SJCRH30 (cell line): Measurements from ENCODE around the gene RECQL5. TPM values are rescaled to one million over a fixed set of nuclear protein-coding genes. Genes with fewer than 3 reads are reported as not detected.
"Not testable (repeated sequence)": the region's sequence is repeated elsewhere in the genome, so short reads cannot be mapped to it uniquely, and the experiment has no call there.

Source experiments
- DNase-seq, 2 experiments: peaks; one replicate each; pipeline ENCODE4 v3.0.0-alpha.2; 2015 to 2020
- H3K27ac ChIP-seq: fragments of 250-450 bp; sonication (Bioruptor Pico); 2 replicates; pipeline ENCODE4 v1.5.1; 2020; ENCODE audit warnings: mild to moderate bottlenecking, moderate library complexity
- H3K27me3 ChIP-seq: fragments of 250-450 bp; sonication (Bioruptor Pico); 2 replicates; pipeline ENCODE4 v1.5.1; 2020; ENCODE audit warnings: mild to moderate bottlenecking, moderate library complexity
- H3K36me3 ChIP-seq: fragments of 250-450 bp; sonication (Bioruptor Pico); 2 replicates; pipeline ENCODE4 v1.5.1; 2020; ENCODE audit warnings: mild to moderate bottlenecking, moderate library complexity
- H3K4me1 ChIP-seq: fragments of 250-450 bp; sonication (Bioruptor Pico); 2 replicates; pipeline ENCODE4 v1.5.1; 2020; ENCODE audit warnings: mild to moderate bottlenecking, moderate library complexity
- H3K4me3 ChIP-seq: fragments of 250-450 bp; sonication (Bioruptor Pico); 2 replicates; pipeline ENCODE4 v1.5.1; 2020; ENCODE audit warnings: mild to moderate bottlenecking, moderate library complexity
- H3K9me3 ChIP-seq: fragments of 250-450 bp; sonication (Bioruptor Pico); replicated peaks from 2 replicates; pipeline ENCODE4 v1.5.1; 2020; ENCODE audit warnings: mild to moderate bottlenecking, moderate library complexity
- total RNA-seq: library from RNA; depleted of rRNA; stranded (reverse); fragments of >200 nt; shearing (Covaris generic); gene quantifications from 2 replicates; pipeline ENCODE4 v1.2.3, GENCODE V29; 2014

The RECQL5 gene
- total RNA-seq, 1 experiment from 2014 or later = 28.1 TPM

GRCh38 chr17:75647061-75647460, 19.9 kb downstream of the RECQL5 start:
- no peak overlapping the region for H3K27ac ChIP-seq
- H3K36me3 ChIP-seq = peaks cover 12% of the 10 kb centered on the region
- no peaks in the 10 kb centered on the region for H3K27me3 ChIP-seq
- DNase-seq = no peak
- no peak overlapping the region for H3K4me3 ChIP-seq
- H3K9me3 ChIP-seq = no peaks in the 10 kb centered on the region
- H3K4me1 ChIP-seq = no peaks in the 10 kb centered on the region

DNA sequence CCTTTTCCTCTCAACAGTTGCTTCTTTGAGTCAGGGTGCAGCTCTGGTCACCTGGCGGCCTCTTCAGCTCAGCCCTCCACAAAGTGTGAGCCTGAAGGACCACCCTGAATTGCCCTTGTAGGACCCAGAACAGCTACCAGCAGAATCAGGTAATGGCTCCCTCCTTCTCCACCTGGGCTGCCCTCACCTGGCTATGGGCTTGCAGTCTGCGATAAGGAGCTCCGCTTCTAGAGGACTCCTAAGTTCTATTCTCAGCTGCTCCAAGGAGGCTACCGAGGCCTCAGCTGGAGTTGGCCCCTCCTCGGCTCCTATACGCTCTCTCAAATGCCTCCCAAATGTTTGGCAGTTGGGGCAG, 20.3 kb downstream of the RECQL5 start:
- H3K27ac ChIP-seq = no peak overlapping the region
- no peaks in the 10 kb centered on the region for H3K27me3 ChIP-seq
- no peaks in the 10 kb centered on the region for H3K9me3 ChIP-seq
- H3K4me1 ChIP-seq = no peaks in the 10 kb centered on the region
- no peak overlapping the region for H3K4me3 ChIP-seq
- H3K36me3 ChIP-seq = peaks cover 12% of the 10 kb centered on the region
- DNase-seq = no peak

GRCh38 chr17:75645889-75646637, 20.9 kb downstream of the RECQL5 start:
- Histone ChIP-seq H3K4me1 (no peaks in the 10 kb centered on the region), H3K4me3 (no peak overlapping the region), H3K9me3 (no peaks in the 10 kb centered on the region), H3K27ac (no peak overlapping the region), H3K27me3 (no peaks in the 10 kb centered on the region), H3K36me3 (peaks cover 10% of the 10 kb centered on the region)
- no peak for DNase-seq

- H3K4me1 ChIP-seq = no peaks in the 10 kb centered on the region
- H3K4me3 ChIP-seq = no peak overlapping the region
- H3K9me3 ChIP-seq = no peaks in the 10 kb centered on the region
- H3K27ac ChIP-seq = no peak overlapping the region
- H3K27me3 ChIP-seq = no peaks in the 10 kb centered on the region
- DNase-seq = no peak
- H3K36me3 ChIP-seq = peaks cover 6% of the 10 kb centered on the region
Observed at GRCh38 chr17:75645501-75645888, 21.5 kb downstream of the RECQL5 start.

GRCh38 chr17:75643643-75644017, 23.3 kb downstream of the RECQL5 start:
- Histone ChIP-seq H3K4me1 (no peaks in the 10 kb centered on the region), H3K36me3 (peaks cover 2% of the 10 kb centered on the region; the same call in 1 of the 2 replicates), H3K27ac (no peak overlapping the region), H3K9me3 (no peaks in the 10 kb centered on the region), H3K27me3 (no peaks in the 10 kb centered on the region), H3K4me3 (no peak overlapping the region)
- DNase-seq = no peak

DNA sequence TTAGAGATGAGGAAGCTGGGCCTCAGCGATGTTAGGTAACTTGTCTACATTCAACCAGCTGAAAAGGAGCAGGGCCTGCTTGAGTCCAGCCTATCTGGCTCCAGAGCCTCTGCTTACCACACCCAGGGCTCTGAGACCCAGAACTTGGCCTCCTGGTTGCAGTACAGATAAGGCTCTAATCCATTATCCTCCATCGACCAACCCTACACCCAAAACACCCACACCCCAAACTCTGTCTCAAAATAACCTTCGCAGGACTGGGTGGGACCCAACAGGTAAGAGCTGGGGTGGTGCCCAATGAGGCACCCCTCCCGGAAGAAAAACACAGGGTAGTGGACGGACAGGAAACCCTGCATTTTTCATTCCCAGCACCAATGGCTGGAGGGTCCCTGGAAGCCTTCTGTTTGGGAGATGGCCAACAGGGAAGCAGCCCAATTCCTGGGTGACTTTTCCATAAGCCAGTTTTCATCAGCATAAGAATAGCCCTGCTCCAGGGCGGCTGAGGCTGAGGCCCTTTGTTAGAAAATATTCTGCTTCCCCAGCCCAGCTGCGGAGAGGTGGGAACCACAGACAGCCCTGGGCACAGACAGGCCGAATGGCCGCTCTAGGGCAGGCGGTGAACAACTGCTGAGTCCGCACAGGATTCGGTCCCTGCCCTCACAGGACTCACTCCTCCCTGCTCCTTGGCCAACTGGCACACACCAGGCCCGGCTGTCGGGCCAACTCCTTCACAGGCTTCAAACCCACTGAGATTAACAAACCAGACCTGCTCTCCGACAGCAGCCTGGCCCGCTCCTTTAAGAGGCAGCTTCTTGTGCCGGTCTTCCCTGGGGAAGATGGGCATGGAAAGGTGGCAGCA, 23.9 kb downstream of the RECQL5 start:
- no peaks in the 10 kb centered on the region for H3K9me3 ChIP-seq
- no peak overlapping the region for H3K27ac ChIP-seq
- DNase-seq = no peak
- H3K36me3 ChIP-seq = peaks cover under 1% of the 10 kb centered on the region; the same call in 1 of the 2 replicates
- no peaks in the 10 kb centered on the region for H3K4me1 ChIP-seq
- no peaks in the 10 kb centered on the region for H3K27me3 ChIP-seq
- no peak overlapping the region for H3K4me3 ChIP-seq

DNA sequence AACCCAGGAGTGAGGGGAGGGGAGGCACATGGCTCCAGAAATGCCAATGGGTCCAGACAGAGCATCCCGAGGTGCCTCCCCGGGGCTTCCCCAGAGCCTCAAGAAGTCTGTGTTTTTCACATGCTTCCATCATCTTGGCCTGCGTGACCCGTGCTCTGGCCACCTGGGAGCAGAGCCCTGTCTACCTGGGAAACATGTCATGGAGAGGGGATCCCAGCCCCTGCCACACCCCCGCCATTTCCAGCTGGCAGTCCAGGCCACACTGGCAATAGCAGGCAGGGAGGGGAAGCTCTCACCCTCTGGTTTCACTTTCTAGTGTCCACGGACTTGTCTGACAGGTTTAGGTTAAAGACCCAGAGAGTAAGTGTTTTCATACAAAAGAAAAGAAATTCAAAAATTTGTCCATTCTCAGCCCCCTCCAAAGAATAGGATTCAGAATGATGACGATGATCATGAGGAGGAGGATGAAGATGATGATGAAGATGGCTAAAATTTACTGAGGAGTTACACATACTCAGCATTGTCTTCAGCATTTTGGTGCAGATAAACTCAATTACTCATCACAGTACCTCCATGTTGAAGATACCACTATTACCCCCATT, 24.7 kb downstream of the RECQL5 start:
- H3K36me3 ChIP-seq = no peaks in the 10 kb centered on the region
- no peaks in the 10 kb centered on the region for H3K9me3 ChIP-seq
- no peak for DNase-seq
- no peak overlapping the region for H3K4me3 ChIP-seq
- no peaks in the 10 kb centered on the region for H3K4me1 ChIP-seq
- no peaks in the 10 kb centered on the region for H3K27me3 ChIP-seq
- H3K27ac ChIP-seq = no peak overlapping the region

DNA sequence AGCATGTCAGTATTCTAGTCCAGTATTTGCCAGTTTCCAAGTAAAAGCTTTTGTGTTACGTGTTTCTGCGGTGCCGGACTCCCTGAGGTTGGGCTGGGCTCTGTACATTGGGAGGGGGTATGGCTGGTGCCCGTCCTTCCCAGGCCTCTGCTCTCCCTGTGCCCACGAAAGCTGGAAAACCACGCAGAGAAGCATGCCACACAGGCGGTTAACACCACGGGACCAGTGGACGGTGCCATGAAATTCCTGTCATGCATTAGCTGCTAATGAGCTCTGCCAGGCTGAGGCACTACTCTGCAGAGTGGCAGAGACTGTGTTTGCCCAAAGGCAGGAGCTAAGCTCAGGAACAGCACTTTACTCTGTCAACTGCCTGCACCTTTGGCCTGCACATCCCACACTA, 25.6 kb downstream of the RECQL5 start:
- H3K4me1 ChIP-seq = no peaks in the 10 kb centered on the region
- no peaks in the 10 kb centered on the region for H3K36me3 ChIP-seq
- H3K27me3 ChIP-seq = no peaks in the 10 kb centered on the region
- no peak overlapping the region for H3K4me3 ChIP-seq
- no peak for DNase-seq
- H3K27ac ChIP-seq = no peak overlapping the region
- H3K9me3 ChIP-seq = no peaks in the 10 kb centered on the region

DNA sequence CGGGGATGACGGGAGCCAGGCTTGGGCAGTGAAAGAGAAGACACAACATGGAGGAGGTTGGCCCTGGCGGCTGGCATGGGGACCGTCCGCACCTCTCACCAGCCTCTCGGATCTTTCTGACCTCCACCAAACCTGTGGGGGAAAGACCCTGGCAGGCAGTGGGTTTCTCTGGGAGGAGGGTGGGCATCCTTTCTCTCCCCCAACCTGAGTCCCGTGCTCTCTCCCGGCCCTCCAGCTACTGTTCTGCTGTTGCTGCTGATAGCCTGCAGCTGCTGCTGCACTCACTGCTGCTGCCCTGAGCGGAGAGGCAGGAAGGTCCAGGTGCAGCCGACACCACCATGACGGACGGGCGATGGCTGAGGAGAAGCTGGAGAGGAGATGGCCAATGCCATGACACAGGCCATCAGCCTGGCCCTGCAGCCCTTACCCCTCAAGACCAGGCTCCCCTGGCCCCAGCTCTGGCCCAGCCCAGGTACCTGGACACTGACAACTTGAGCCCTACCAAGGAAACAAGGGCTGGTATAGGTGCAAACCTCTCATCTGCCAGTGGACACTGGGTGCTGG, 26.3 kb downstream of the RECQL5 start:
- no peaks in the 10 kb centered on the region for H3K27me3 ChIP-seq
- no peaks in the 10 kb centered on the region for H3K9me3 ChIP-seq
- H3K27ac ChIP-seq = no peak overlapping the region
- no peak for DNase-seq
- H3K4me3 ChIP-seq = no peak overlapping the region
- no peaks in the 10 kb centered on the region for H3K36me3 ChIP-seq
- no peaks in the 10 kb centered on the region for H3K4me1 ChIP-seq

- H3K4me1 ChIP-seq = no peaks in the 10 kb centered on the region; the same call in 1 of the 2 replicates
- H3K27me3 ChIP-seq = no peaks in the 10 kb centered on the region
- no peak overlapping the region for H3K4me3 ChIP-seq
- no peaks in the 10 kb centered on the region for H3K9me3 ChIP-seq
- DNase-seq = no peak
- H3K36me3 ChIP-seq = no peaks in the 10 kb centered on the region
- no peak overlapping the region for H3K27ac ChIP-seq
Observed at GRCh38 chr17:75639771-75640555, 27.0 kb downstream of the RECQL5 start.

GRCh38 chr17:75639327-75639726, 27.6 kb downstream of the RECQL5 start:
- H3K9me3 ChIP-seq = no peaks in the 10 kb centered on the region
- no peak for DNase-seq

GRCh38 chr17:75638893-75639292, 28.1 kb downstream of the RECQL5 start:
- Histone ChIP-seq H3K27ac (no peak overlapping the region), H3K4me1 (peaks cover 6% of the 10 kb centered on the region)
- DNase-seq = no peak

More at GRCh38 chr17:75639327-75639726, 27.6 kb downstream of the RECQL5 start:
- H3K4me3 ChIP-seq = no peak overlapping the region
- H3K36me3 ChIP-seq = no peaks in the 10 kb centered on the region
- H3K27me3 ChIP-seq = no peaks in the 10 kb centered on the region
- H3K27ac ChIP-seq = no peak overlapping the region
- peaks cover 2% of the 10 kb centered on the region for H3K4me1 ChIP-seq

GRCh38 chr17:75638039-75638438, 28.9 kb downstream of the RECQL5 start:
- H3K36me3 ChIP-seq, H3K27me3 ChIP-seq, H3K9me3 ChIP-seq, H3K27ac ChIP-seq, DNase-seq, H3K4me3 ChIP-seq: not testable (repeated sequence)
- peaks cover 12% of the 10 kb centered on the region for H3K4me1 ChIP-seq

More at GRCh38 chr17:75638893-75639292, 28.1 kb downstream of the RECQL5 start:
- Histone ChIP-seq H3K4me3 (no peak overlapping the region), H3K9me3 (no peaks in the 10 kb centered on the region), H3K36me3 (no peaks in the 10 kb centered on the region), H3K27me3 (no peaks in the 10 kb centered on the region)

DNA sequence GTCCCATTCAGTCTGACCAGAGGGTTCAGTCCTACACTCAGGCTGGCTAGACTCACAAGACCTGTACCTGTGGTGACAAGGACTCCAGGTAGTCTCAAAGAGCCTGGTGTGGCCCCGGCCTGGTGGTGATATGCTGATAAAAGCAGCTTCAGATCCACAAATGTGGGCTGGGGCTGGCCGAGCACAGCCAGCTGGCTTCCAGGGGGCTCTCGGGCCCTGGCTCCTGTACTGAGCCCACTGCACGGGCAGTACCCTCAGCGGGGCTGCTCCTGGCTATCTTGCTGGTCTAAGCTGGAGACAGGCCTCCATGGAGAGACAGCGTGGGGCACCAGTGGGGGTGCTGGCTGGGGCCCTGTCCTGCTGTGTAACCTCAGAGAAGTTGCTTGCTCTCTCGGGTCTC, 29.4 kb downstream of the RECQL5 start:
- no peaks in the 10 kb centered on the region for H3K36me3 ChIP-seq
- H3K27me3 ChIP-seq = no peaks in the 10 kb centered on the region
- no peak for DNase-seq
- no peak overlapping the region for H3K27ac ChIP-seq
- peaks cover 12% of the 10 kb centered on the region for H3K4me1 ChIP-seq
- no peaks in the 10 kb centered on the region for H3K9me3 ChIP-seq
- H3K4me3 ChIP-seq = no peak overlapping the region
